ENCODE data around the gene UBE2J1.

GRCh38 chr6:89317067-89317466 lies 35.5 kb downstream of the UBE2J1 start:
- TF ChIP-seq, protein P1, sequence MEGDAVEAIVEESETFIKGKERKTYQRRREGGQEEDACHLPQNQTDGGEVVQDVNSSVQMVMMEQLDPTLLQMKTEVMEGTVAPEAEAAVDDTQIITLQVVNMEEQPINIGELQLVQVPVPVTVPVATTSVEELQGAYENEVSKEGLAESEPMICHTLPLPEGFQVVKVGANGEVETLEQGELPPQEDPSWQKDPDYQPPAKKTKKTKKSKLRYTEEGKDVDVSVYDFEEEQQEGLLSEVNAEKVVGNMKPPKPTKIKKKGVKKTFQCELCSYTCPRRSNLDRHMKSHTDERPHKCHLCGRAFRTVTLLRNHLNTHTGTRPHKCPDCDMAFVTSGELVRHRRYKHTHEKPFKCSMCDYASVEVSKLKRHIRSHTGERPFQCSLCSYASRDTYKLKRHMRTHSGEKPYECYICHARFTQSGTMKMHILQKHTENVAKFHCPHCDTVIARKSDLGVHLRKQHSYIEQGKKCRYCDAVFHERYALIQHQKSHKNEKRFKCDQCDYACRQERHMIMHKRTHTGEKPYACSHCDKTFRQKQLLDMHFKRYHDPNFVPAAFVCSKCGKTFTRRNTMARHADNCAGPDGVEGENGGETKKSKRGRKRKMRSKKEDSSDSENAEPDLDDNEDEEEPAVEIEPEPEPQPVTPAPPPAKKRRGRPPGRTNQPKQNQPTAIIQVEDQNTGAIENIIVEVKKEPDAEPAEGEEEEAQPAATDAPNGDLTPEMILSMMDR (conservative IDR thresholded peaks at IDR 0.05) = no peak
- TF ChIP-seq EZH2 (IDR thresholded peaks at IDR 0.05; ENCODE audit: low read depth) = no peak

Data from PC-9 (cell line).